T-helper 1 cell (primary cell): Measurements from ENCODE around the gene AATK.

Experiments used
- DNase-seq, 5 donors: peaks; one replicate each; pipeline ENCODE4 v3.0.0-alpha.2; 2012 to 2020

The AATK gene

GRCh38 chr17:81196505-81197408 lies 30.7 kb upstream of the AATK start:
- peak in 1 of 5 donors; percentile 6 for DNase-seq

- no peak for DNase-seq
Measured at GRCh38 chr17:81195941-81196495, 30.0 kb upstream of the AATK start.

GRCh38 chr17:81194941-81195901 lies 29.2 kb upstream of the AATK start:
- peak in 1 of 5 donors; percentile 5 for DNase-seq

- DNase-seq, result no peak
Measured at GRCh38 chr17:81194225-81194760, 28.3 kb upstream of the AATK start.

- DNase-seq, result no peak
Measured at GRCh38 chr17:81193470-81194224, 27.6 kb upstream of the AATK start.

GRCh38 chr17:81193051-81193410 lies 27.0 kb upstream of the AATK start:
- DNase-seq, result no peak

- no peak for DNase-seq
Measured at GRCh38 chr17:81192386-81193050, 26.5 kb upstream of the AATK start.

GRCh38 chr17:81191646-81192045 lies 25.6 kb upstream of the AATK start:
- no peak for DNase-seq

- no peak for DNase-seq
Measured at GRCh38 chr17:81191116-81191515, 25.1 kb upstream of the AATK start.

- no peak for DNase-seq
Measured at GRCh38 chr17:81190591-81190990, 24.6 kb upstream of the AATK start.

GRCh38 chr17:81189670-81190530 lies 23.9 kb upstream of the AATK start:
- no peak for DNase-seq

- no peak for DNase-seq
Measured at GRCh38 chr17:81189016-81189415, 23.0 kb upstream of the AATK start.

- no peak for DNase-seq
Measured at GRCh38 chr17:81188491-81188840, 22.4 kb upstream of the AATK start.

GRCh38 chr17:81187586-81188490 lies 21.8 kb upstream of the AATK start:
- no peak for DNase-seq

- DNase-seq, result no peak
Measured at GRCh38 chr17:81187120-81187519, 21.1 kb upstream of the AATK start.

GRCh38 chr17:81186203-81186602 lies 20.2 kb upstream of the AATK start:
- no peak for DNase-seq

GRCh38 chr17:81184555-81184954 lies 18.5 kb upstream of the AATK start:
- no peak for DNase-seq

GRCh38 chr17:81183807-81184206 lies 17.8 kb upstream of the AATK start:
- DNase-seq, result no peak

- no peak for DNase-seq
Measured at GRCh38 chr17:81183316-81183715, 17.3 kb upstream of the AATK start.

GRCh38 chr17:81182596-81182995 lies 16.6 kb upstream of the AATK start:
- DNase-seq, result no peak
